MCF 10A (cell line): ENCODE measurements around the gene CACNA2D3. TPM values are rescaled to one million over a fixed set of nuclear protein-coding genes. Genes with fewer than 3 reads are reported as not detected.
A peak's percentile ranks its signal among the peaks of the same experiment; 100 is the strongest.

Experiments
- BruUV-seq: library from RNA; stranded (reverse); fragments of 400-500 nt; replicated peaks from 2 replicates; lab custom pipeline; 2021; lab: Mats Ljungman, UMichigan
- CTCF ChIA-PET: fragments of 300-600 bp; sonication (Branson Sonifier 250); formaldehyde crosslinking; extraction: SDS; loops from one replicate; lab custom pipeline; 2021; ENCODE audit warnings: antibody characterized with exemption, inconsistent platforms; lab: Yijun Ruan, JAX
- POLR2A ChIA-PET: fragments of 300-600, 350-650 bp; sonication (Branson Sonifier 250); formaldehyde crosslinking; extraction: SDS; loops from one replicate; lab custom pipeline; 2020; ENCODE audit warnings: antibody characterized with exemption, inconsistent platforms; lab: Yijun Ruan, JAX
- DNase-seq: peaks from one replicate; pipeline ENCODE4 v3.0.0-alpha.2; 2018; ENCODE audit not compliant: unreplicated experiment
- H3K27ac Mint-ChIP-seq: one replicate; pipeline ENCODE4 v1.8.0; 2022; ENCODE audit warnings: mild to moderate bottlenecking, low read depth, mixed read lengths; ENCODE audit not compliant: unreplicated experiment
- H3K27me3 Mint-ChIP-seq: one replicate; pipeline ENCODE4 v1.8.0; 2022; ENCODE audit warnings: mixed read lengths; ENCODE audit not compliant: insufficient read depth, unreplicated experiment
- H3K36me3 Mint-ChIP-seq: one replicate; pipeline ENCODE4 v1.8.0; 2022; ENCODE audit warnings: mild to moderate bottlenecking, moderate library complexity, mixed read lengths; ENCODE audit not compliant: insufficient read depth, unreplicated experiment
- H3K4me1 Mint-ChIP-seq: one replicate; pipeline ENCODE4 v1.8.0; 2022; ENCODE audit warnings: mixed read lengths; ENCODE audit not compliant: insufficient read depth, unreplicated experiment
- H3K4me3 Mint-ChIP-seq: one replicate; pipeline ENCODE4 v1.8.0; 2022; ENCODE audit warnings: mild to moderate bottlenecking, moderate library complexity, mixed read lengths; ENCODE audit not compliant: unreplicated experiment
- H3K9me3 Mint-ChIP-seq: one replicate; pipeline ENCODE4 v1.8.0; 2022; ENCODE audit warnings: mixed read lengths; ENCODE audit not compliant: unreplicated experiment
- CTCF ChIP-seq: fragments of 200-600 bp; IDR thresholded peaks from one replicate; pipeline ENCODE4 v1.8.0; 2022; ENCODE audit warnings: antibody characterized with exemption, mild to moderate bottlenecking; ENCODE audit not compliant: unreplicated experiment
- intact Hi-C: fragments of 100-400 bp; cut with micrococcal nuclease; formaldehyde crosslinking; loops from 2 replicates; pipeline ENCODE4 v1.14.1; 2022
- total RNA-seq: library from RNA; stranded (reverse); gene quantifications from 2 replicates; pipeline ENCODE4 v1.2.3, GENCODE V29; 2022

CACNA2D3 gene
- total RNA-seq, 1 experiment from 2014 or later, result 2.3 TPM

- intact Hi-C loops, result loop anchor here (10.0 kb wide), 1 partner anchor 94 kb away; no protein-coding TSS in a partner anchor
- POLR2A ChIA-PET, result interaction anchor here (0.9 to 1.9 kb wide), 6 partner anchors 8 to 488 kb away, joined by 3 to 6 read pairs (median 3); no protein-coding TSS in a partner anchor
- H3K4me3 Mint-ChIP-seq, result no peak overlapping the region
- no TSS peak for BruUV-seq
- H3K27ac Mint-ChIP-seq, result peak overlapping the region; percentile 44
- CTCF ChIA-PET, result interaction anchor here (0.6 to 1.2 kb wide), 6 partner anchors 12 to 336 kb away, joined by 3 to 4 read pairs (median 4); no protein-coding TSS in a partner anchor
- no peaks in the 10 kb centered on the region for H3K27me3 Mint-ChIP-seq
- H3K9me3 Mint-ChIP-seq, result no peaks in the 10 kb centered on the region
- H3K4me1 Mint-ChIP-seq, result peaks cover 21% of the 10 kb centered on the region
- peaks cover 6% of the 10 kb centered on the region for H3K36me3 Mint-ChIP-seq
- no peak for DNase-seq
- TF ChIP-seq CTCF, result no peak
These were observed 866.0 kb downstream of the CACNA2D3 start for GRCh38 chr3:54988302-54988837.

GRCh38 chr3:54988838-54989630 lies 866.7 kb downstream of the CACNA2D3 start:
- H3K36me3 Mint-ChIP-seq, result peaks cover 10% of the 10 kb centered on the region
- intact Hi-C loops, result loop anchor here (10.0 kb wide), 1 partner anchor 94 kb away; no protein-coding TSS in a partner anchor
- no TSS peak for BruUV-seq
- CTCF ChIA-PET, result interaction anchor here (0.6 to 1.2 kb wide), 5 partner anchors 11 to 336 kb away, joined by 3 to 4 read pairs (median 4); no protein-coding TSS in a partner anchor
- no peaks in the 10 kb centered on the region for H3K9me3 Mint-ChIP-seq
- H3K4me1 Mint-ChIP-seq, result peaks cover 21% of the 10 kb centered on the region
- TF ChIP-seq CTCF, result no peak
- H3K27ac Mint-ChIP-seq, result no peak overlapping the region
- POLR2A ChIA-PET, result interaction anchor here (0.9 to 1.9 kb wide), 6 partner anchors 9 to 488 kb away, joined by 3 to 6 read pairs (median 3); no protein-coding TSS in a partner anchor
- peak; percentile 54 for DNase-seq
- no peaks in the 10 kb centered on the region for H3K27me3 Mint-ChIP-seq
- no peak overlapping the region for H3K4me3 Mint-ChIP-seq

- Mint-ChIP-seq H3K9me3 (no peaks in the 10 kb centered on the region), H3K27ac (no peak overlapping the region), H3K4me1 (peaks cover 4% of the 10 kb centered on the region), H3K36me3 (peaks cover 5% of the 10 kb centered on the region), H3K4me3 (no peak overlapping the region), H3K27me3 (no peaks in the 10 kb centered on the region)
- intact Hi-C loops, result no loop called here
- CTCF ChIA-PET, result interaction anchor here (0.6 to 1.2 kb wide), 2 partner anchors 13 to 103 kb away, joined by 3 to 6 read pairs; no protein-coding TSS in a partner anchor
- DNase-seq, result no peak
- POLR2A ChIA-PET, result no interaction called here
- no TSS peak for BruUV-seq
- no peak for TF ChIP-seq CTCF
These were observed 871.8 kb downstream of the CACNA2D3 start for GRCh38 chr3:54994111-54994513.

- CTCF ChIA-PET, result interaction anchor here (0.6 to 2.2 kb wide), 15 partner anchors 8 to 221 kb away, joined by 3 to 7 read pairs (median 3); no protein-coding TSS in a partner anchor
- peak; percentile 25 for TF ChIP-seq CTCF
- no TSS peak for BruUV-seq
- DNase-seq, result peak; percentile 85
- POLR2A ChIA-PET, result interaction anchor here (0.7 to 1.2 kb wide), 5 partner anchors 9 to 108 kb away, joined by 3 to 5 read pairs (median 4); no protein-coding TSS in a partner anchor
- Mint-ChIP-seq H3K27me3 (no peaks in the 10 kb centered on the region), H3K36me3 (peaks cover 9% of the 10 kb centered on the region), H3K27ac (peak overlapping the region; percentile 31), H3K4me1 (peaks cover 14% of the 10 kb centered on the region), H3K4me3 (no peak overlapping the region), H3K9me3 (no peaks in the 10 kb centered on the region)
- intact Hi-C loops, result loop anchor here (5.0 kb wide), 2 partner anchors 47 to 127 kb away; no protein-coding TSS in a partner anchor
These were observed 876.8 kb downstream of the CACNA2D3 start for GRCh38 chr3:54999159-54999558.
